Stimulated activated memory B cell treated with anti-CD40 and anti-IgM and Interleukin-4, amounts not matched to agents 10 μg/mL and 1 μg/mL and 100 μg/mL, for 72 hours (primary cell): Measurements from ENCODE around the gene PCDH18.
"Not testable (repeated sequence)": the region's sequence is repeated elsewhere in the genome, so short reads cannot be mapped to it uniquely, and the experiment has no call there.

Experiments used
- ATAC-seq: fragments of 150-1000 bp; cut with Tn5 transposase; 2 replicates; pipeline ENCODE4 v1.10.0; 2021
- H3K27ac Mint-ChIP-seq: one replicate; pipeline ENCODE4 v1.8.0; 2022; ENCODE audit warnings: mild to moderate bottlenecking, mixed read lengths
- H3K27me3 Mint-ChIP-seq: one replicate; pipeline ENCODE4 v1.8.0; 2022; ENCODE audit warnings: mixed read lengths
- H3K36me3 Mint-ChIP-seq: one replicate; pipeline ENCODE4 v1.8.0; 2022; ENCODE audit warnings: mixed read lengths
- H3K4me1 Mint-ChIP-seq: one replicate; pipeline ENCODE4 v1.8.0; 2022; ENCODE audit warnings: mixed read lengths
- H3K4me3 Mint-ChIP-seq: one replicate; pipeline ENCODE4 v1.8.0; 2022; ENCODE audit warnings: mild to moderate bottlenecking, moderate library complexity, mixed read lengths
- H3K9me3 Mint-ChIP-seq: one replicate; pipeline ENCODE4 v1.8.0; 2022; ENCODE audit warnings: mixed read lengths

The PCDH18 gene

DNA sequence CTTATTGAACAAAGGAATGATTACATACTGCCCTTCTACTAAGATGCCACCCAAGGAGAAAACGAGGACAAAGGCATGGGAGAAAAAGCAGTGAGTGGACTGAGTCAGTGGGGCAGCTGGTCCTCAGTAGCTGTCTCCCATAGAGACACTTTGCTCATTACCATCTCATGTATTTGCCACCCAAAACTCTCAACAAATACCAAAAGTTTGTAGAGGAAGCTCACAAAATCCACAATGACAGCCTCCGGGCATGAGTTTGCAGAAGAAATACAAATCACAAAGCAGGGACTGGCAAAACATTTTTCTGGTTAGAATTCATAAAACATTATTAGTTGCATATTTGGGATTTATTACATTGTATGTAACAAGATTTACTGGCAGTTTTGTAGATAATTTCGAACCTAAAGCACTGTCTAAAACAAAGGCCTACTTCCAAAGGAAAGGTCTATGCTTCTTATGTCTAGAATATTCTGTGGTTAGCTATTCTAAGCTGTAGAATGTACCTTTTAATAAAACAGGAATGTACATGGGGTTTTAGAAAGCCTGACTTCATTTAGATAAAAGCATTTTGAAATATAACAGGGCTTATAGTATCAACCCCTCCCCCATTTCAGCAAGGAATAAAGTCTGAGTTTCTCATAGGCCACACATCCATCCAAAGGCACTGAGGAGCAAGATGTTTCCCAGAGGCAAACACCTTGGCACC lies 17.7 kb downstream of the PCDH18 start:
- H3K27ac Mint-ChIP-seq: no peak overlapping the region
- H3K4me3 Mint-ChIP-seq: no peak overlapping the region
- no peak for ATAC-seq
- no peaks in the 10 kb centered on the region for H3K4me1 Mint-ChIP-seq
- no peaks in the 10 kb centered on the region for H3K9me3 Mint-ChIP-seq
- H3K27me3 Mint-ChIP-seq: no peaks in the 10 kb centered on the region
- H3K36me3 Mint-ChIP-seq: no peaks in the 10 kb centered on the region

DNA sequence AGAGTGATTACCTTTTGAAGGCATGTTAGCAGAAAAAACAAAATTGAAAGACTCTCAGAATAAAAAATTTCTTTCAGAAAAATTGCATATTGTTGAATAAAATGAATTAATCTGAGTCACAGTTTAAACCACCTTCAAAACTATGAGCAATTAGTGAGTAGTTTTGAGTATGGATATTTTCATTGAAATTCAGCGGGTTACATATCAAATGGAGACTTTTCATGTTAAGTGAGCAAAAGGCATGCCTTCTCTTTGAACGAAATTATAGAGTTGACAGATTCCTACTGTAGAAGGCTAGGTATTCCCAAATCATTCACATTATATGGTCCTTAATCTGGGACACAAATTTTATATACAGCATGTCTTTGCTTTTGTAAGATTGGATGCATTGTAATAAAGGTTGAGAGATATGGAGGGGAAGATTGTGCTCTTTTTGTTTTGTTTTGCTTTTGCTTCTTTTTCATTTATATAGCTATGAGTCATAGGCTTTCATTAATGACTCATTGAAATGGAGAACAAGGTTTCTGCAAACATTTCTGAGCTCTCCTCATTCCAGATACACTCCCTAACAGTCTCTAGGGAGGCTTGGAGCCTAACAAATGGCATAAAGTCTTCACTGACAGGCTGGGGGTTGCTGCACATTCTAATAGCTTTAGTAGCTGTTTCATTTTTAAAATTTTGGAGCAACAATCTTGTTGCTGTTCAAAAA lies 21.6 kb downstream of the PCDH18 start:
- Mint-ChIP-seq H3K27ac (no peak overlapping the region), H3K36me3 (no peaks in the 10 kb centered on the region), H3K4me3 (no peak overlapping the region), H3K27me3 (no peaks in the 10 kb centered on the region), H3K4me1 (no peaks in the 10 kb centered on the region), H3K9me3 (no peaks in the 10 kb centered on the region)
- no peak for ATAC-seq

DNA sequence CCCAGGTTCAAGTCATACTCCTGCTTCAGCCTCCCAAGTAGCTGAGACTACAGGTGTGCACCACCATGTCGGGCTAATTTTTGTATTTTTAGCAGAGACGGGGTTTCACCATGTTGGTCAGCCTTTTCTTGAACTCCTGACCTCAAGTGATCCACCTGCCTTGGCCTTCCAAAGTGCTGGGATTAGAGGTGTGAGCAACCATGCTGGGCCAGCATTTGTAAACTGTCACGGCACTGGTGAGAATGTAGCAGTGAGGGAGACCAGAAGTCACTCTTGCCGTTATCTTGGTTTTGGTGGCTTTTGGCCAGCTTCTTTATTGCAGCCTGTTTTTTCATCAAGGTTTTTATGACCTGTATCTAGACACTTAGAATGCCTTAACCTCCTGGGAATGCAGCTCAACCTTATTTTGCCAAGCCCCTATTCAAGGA lies 22.4 kb downstream of the PCDH18 start:
- Mint-ChIP-seq H3K4me1 (no peaks in the 10 kb centered on the region), H3K9me3 (no peaks in the 10 kb centered on the region), H3K36me3 (no peaks in the 10 kb centered on the region), H3K27ac (no peak overlapping the region), H3K27me3 (no peaks in the 10 kb centered on the region), H3K4me3 (no peak overlapping the region)
- ATAC-seq: no peak

DNA sequence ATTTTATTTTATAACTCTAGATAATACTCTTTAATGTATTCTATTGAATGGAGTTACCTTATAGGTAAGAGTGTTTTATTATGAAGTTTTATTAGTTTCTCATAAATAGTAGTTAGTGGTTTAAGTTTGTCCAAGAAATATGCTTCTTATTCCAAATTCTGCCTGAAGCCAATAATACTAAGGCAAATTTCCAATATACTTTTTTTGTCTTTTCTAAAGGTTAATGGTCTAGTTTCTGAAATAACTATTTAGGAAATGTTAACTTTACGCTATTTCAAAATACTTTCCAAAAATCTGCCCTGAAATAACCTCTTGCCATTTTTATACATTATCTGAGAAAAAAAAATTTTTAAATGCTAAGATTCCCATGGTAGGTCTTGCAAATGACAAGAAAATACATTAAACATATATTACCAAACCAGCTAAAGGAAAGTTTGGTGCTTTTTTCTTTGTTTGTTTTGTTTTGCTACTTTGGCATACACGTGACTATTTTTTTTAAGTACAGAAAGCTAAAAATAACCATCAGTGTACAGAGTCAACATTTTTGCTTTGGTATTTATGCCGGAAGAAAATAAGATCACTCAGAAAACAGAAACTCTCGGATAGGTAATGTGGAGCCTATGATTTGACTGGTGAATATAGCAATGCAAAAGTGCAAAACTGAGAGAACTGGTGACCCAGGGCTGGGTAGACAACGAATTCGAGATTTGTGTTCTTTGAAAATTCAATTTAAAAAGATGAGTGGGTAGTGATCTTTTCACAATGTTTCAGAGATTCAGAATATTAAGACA lies 29.8 kb downstream of the PCDH18 start:
- Mint-ChIP-seq H3K27ac (no peak overlapping the region), H3K4me1 (no peaks in the 10 kb centered on the region), H3K36me3 (no peaks in the 10 kb centered on the region), H3K4me3 (no peak overlapping the region), H3K27me3 (no peaks in the 10 kb centered on the region), H3K9me3 (peaks cover 3% of the 10 kb centered on the region)
- ATAC-seq: no peak

DNA sequence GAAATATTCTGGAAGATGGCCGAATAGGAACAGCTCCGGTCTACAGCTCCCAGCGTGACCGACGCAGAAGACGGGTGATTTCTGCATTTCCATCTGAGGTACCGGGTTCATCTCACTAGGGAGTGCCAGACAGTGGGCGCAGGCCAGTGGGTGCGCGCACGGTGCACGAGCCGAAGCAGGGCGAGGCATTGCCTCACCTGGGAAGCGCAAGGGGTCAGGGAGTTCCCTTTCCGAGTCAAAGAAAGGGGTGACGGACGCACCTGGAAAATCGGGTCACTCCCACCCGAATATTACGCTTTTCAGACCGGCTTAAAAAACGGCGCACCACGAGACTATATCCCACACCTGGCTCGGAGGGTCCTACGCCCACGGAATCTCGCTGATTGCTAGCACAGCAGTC lies 36.0 kb downstream of the PCDH18 start:
- not testable (repeated sequence) for H3K4me3 Mint-ChIP-seq, H3K36me3 Mint-ChIP-seq, H3K27me3 Mint-ChIP-seq, H3K9me3 Mint-ChIP-seq, ATAC-seq, H3K27ac Mint-ChIP-seq, H3K4me1 Mint-ChIP-seq

DNA sequence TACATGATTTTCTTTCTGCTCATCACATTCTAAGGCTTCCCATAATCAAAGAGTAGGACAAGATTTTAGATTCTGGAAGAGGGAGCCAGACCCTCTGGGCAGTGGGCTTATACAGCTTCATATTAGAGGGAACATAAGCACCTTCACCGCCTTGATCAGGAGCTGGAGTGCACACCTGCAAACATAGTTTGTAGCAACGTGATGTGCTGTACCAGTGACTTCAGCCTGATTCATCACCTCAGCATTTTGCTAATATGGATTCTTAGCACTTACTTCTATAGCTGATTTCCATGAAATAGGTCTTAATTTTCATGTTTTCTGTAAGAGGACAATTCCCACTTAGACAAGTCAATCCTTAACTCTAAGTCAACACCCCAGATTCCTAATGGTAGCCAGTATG lies 36.7 kb downstream of the PCDH18 start:
- no peaks in the 10 kb centered on the region for H3K9me3 Mint-ChIP-seq
- ATAC-seq: no peak
- H3K27ac Mint-ChIP-seq: no peak overlapping the region
- H3K4me1 Mint-ChIP-seq: no peaks in the 10 kb centered on the region
- no peak overlapping the region for H3K4me3 Mint-ChIP-seq
- no peaks in the 10 kb centered on the region for H3K27me3 Mint-ChIP-seq
- no peaks in the 10 kb centered on the region for H3K36me3 Mint-ChIP-seq

DNA sequence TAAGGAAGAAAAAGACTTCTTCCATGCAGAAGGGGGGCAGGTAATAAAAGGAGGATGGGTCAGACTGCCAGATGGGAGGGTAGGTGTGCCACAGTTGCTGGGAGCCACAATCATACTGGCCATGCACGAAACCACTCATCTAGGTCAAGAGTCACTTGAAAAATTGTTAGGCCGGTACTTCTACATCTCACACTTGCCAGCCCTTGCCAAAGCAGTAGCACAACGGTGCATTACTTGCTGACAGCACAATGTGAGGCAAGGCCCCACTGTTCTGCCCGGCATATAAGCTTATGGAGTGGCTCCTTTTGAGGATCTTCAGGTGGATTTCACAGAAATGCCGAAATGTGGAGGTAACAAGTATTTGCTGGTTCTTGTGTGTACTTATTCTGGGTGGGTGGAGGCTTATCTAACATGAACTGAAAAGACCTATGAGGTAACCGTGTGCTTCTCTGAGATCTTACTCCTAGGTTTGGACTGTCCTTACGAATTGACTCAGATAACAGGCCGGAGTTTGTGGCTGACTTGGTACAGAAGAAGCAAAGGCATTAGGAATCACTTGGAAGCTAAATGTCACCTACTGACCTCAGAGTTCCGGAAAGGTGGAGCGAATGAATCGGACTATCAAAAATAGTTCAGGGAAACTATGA lies 48.9 kb downstream of the PCDH18 start:
- H3K4me1 Mint-ChIP-seq, H3K36me3 Mint-ChIP-seq, H3K27me3 Mint-ChIP-seq, ATAC-seq, H3K4me3 Mint-ChIP-seq, H3K9me3 Mint-ChIP-seq, H3K27ac Mint-ChIP-seq: not testable (repeated sequence)

DNA sequence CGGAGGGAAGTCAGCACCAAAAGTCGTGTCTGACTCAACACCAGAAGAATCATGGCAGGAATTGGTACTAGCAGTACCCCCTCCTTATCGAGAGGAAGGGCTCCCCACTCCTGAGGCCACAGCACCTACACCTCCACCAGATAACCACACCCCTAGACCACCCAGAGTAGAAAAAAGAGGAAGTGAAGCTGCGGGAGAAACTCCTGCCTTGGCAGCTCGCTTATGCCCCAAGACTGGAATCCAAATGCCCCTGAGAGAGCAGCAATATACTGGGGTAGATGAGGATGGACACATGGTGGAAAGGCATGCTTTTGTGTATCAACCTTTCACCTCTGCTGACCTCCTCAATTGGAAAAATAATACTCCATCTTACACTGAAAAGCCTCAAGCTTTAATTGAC lies 52.6 kb downstream of the PCDH18 start:
- H3K4me3 Mint-ChIP-seq, H3K27me3 Mint-ChIP-seq, H3K9me3 Mint-ChIP-seq, ATAC-seq, H3K36me3 Mint-ChIP-seq, H3K4me1 Mint-ChIP-seq, H3K27ac Mint-ChIP-seq: not testable (repeated sequence)

DNA sequence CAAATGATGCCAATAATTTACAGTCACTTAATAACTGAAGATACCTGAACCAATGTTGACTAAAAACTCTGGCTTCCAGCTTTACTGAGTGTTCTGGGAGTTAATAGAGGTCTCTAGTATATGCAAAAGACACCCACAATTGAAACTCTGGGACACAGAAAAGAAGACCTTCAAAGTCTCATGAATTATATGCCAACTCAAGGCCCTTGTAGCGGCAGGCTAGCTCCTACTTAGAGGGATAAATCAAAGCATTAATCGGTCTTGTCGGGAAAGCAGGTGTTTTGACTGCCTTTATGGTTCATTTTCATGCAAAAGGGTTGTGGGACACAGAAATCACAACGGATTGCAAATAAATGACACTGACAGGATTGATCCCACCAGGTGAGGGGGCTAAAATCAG lies 55.9 kb downstream of the PCDH18 start:
- H3K4me1 Mint-ChIP-seq: no peaks in the 10 kb centered on the region

DNA sequence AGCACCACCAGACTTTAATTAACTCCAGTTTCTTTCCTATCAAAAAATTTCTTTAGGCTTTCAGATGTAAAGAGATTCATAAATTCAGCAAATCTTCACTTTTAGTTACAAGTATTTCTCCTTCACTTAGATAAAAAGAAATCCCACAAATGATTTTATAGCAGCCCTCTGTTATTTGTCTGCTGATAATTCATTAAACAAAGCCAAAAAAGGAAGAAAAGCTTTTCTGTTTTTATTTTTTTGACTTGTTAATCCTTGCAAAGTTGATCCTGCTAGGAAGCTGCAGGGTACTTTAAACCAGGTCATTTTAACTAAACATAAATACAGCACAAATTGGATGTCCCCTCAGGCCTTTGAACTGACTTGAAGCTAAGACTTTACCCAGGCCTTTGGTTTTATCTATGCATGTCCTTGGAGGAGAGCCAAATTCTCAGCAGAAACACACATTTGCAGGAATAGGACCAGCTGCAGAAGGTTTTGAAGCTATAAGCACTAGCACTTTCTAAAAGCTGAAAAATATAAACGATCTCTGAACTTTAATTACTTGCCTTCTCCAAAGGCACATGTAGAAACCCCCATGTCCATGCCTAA lies 57.5 kb downstream of the PCDH18 start:
- Mint-ChIP-seq H3K4me3 (no peak overlapping the region), H3K36me3 (no peaks in the 10 kb centered on the region), H3K27ac (no peak overlapping the region), H3K4me1 (no peaks in the 10 kb centered on the region), H3K27me3 (no peaks in the 10 kb centered on the region), H3K9me3 (peaks cover 6% of the 10 kb centered on the region)
- no peak for ATAC-seq

More for the DNA sequence above, 55.9 kb downstream of the PCDH18 start:
- Mint-ChIP-seq H3K27me3 (no peaks in the 10 kb centered on the region), H3K9me3 (peaks cover 5% of the 10 kb centered on the region), H3K27ac (no peak overlapping the region), H3K4me3 (no peak overlapping the region), H3K36me3 (no peaks in the 10 kb centered on the region)
- ATAC-seq: no peak

DNA sequence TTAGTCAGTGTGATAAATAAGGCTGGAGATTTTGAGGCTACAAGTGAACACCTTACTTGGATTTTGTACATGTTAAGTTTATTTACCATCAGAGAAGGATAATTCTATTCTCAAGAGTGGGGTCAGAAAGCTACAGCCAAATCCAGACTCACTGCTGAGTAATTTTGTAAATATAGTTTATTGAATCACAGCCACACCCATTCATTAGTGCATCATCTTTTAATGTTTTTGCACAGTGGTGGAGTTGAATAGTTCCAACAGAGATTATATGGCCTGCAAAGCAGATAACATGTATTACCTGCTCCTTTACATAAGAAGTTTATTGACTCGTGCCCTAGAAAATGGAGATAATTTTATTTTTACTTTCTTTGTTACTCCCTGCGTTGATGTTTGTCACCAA lies 60.4 kb downstream of the PCDH18 start:
- no peaks in the 10 kb centered on the region for H3K27me3 Mint-ChIP-seq
- H3K4me3 Mint-ChIP-seq: no peak overlapping the region
- H3K9me3 Mint-ChIP-seq: peaks cover 3% of the 10 kb centered on the region
- H3K36me3 Mint-ChIP-seq: no peaks in the 10 kb centered on the region
- no peak for ATAC-seq
- no peak overlapping the region for H3K27ac Mint-ChIP-seq
- no peaks in the 10 kb centered on the region for H3K4me1 Mint-ChIP-seq

DNA sequence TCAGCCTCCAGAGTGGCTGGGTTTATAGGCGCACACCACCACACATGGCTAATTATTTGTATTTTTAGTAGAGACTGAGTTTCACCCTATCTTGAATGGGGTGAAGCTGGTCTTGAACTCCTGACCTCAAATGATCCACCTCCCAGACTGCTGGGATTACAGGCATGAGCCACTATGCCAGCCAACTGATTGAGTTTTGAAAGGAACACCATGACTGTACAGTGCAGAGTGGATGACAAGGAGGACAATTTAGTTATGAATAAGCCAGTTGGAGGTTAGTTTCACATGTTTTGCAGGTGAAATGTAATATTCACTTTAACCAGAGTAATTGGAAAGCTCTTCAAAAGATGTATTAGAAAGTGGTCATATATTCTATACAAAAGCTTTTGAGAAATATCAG lies 60.8 kb downstream of the PCDH18 start:
- ATAC-seq: no peak
- no peaks in the 10 kb centered on the region for H3K4me1 Mint-ChIP-seq
- no peaks in the 10 kb centered on the region for H3K36me3 Mint-ChIP-seq

DNA sequence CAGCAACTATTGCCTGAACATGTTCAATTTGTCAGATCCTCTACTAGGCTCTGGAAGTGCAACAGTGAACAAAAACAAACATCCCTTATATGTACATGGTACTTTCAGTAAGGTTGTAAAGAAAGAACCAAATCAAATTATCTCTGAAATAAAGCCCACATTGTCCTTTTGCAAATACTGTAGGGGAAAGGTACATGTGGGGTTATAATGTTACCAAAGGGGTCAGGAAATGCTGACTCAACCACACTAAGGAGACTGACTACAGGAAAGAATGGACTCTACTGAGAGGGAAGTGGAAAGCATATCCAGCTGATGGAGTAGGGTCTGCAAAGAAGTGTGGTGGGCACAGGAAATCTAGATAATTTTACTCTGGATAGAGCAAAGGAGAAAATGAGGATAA lies 61.5 kb downstream of the PCDH18 start:
- Mint-ChIP-seq H3K9me3 (peaks cover 6% of the 10 kb centered on the region), H3K36me3 (no peaks in the 10 kb centered on the region), H3K27ac (no peak overlapping the region), H3K4me1 (no peaks in the 10 kb centered on the region), H3K27me3 (no peaks in the 10 kb centered on the region), H3K4me3 (no peak overlapping the region)
- no peak for ATAC-seq

More for the DNA sequence above, 60.8 kb downstream of the PCDH18 start:
- Mint-ChIP-seq H3K4me3 (no peak overlapping the region), H3K27ac (no peak overlapping the region), H3K27me3 (no peaks in the 10 kb centered on the region), H3K9me3 (peaks cover 3% of the 10 kb centered on the region)
